Stimulated activated CD4-positive, alpha-beta T cell treated with anti-CD3 and anti-CD28 coated beads, Interleukin-12 subunit alpha, Interleukin-12 subunit beta, amount 100 ng/mL, for 48 hours (primary cell): ENCODE measurements around the gene SLC38A3.

Experiments used
- DNase-seq, 3 donors: peaks; one replicate each; pipeline ENCODE4 v3.0.0-alpha.2; 2020; ENCODE audit warnings: low read depth in 2 of 3, low spot score in 1 of 3

Gene SLC38A3

GRCh38 chr3:50204804-50205412, at the start of gene SLC38A3:
Gene SLC38A3, plus strand, starts transcription at chr3:50205271. Its CDS starts 8,929 bp downstream, at chr3:50214200.
- DNase-seq = no peak

GRCh38 chr3:50155491-50155878, 49.6 kb upstream of the SLC38A3 start:
- DNase-seq = no peak

DNA sequence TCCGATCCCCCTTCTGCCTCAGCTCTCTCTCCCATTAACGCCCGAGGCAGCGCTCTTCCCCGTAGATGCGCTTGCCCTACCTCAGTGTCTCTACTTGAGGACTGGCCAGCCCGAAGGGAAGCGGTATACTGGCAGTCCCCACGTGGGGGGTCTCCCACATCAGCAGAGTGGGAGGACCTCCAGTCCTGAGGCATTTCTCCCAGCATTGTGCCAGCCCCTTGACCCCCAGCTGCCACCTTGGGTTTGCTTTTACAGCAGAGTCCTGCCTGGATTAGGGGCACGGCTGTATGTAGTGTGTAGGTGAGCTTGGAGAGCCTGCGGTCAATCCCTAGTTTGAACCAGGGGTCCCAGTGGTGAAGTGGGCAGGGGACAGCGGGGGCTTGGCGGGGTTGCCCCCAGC, 49.2 kb upstream of the SLC38A3 start:
- DNase-seq = no peak

DNA sequence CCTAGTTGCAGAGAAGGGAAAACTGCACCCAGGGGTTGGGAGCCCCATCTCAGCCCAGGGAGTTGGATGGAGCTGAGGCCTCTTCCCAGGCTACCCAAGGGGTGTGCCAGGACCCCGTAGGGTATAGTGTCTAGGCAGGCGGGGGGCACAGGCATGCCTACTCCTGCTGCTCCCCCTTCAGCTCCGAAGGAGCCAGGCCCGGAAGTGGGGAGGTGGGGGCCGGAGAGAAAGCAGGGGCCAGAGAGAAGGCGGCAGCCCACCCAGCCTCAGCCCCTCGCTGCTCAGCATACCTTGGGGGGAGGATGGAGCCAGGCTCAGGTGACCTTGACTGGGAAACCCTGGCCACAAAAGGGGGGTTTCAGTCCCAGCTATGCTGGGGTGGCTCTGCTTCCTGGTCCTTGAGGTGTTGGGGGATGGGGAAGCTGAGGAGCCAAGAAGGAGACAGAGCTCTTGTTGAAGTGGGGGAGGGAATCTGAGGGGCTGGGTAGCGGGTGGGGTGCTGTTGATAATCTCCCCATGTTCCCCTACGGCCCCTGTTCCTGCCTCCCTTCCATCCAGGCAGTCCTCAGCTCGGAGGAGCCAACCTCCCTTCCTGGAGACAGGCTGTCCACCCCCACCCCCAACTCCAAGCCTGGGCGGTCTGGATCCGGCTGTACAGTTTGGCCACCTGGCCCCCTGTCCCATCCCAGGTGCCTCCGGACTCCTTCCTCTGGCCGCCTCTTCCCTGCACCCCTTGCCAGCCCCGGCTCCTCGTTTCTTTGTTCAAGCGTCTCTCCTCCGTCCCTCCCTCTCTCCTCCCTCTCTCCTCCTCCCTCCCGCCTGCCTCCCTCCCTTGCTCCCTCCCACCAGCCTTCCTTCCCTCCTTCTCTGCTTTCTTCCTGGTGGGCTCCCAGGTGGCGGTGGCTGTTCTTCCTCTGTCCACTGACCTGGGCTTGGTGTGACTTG, 48.2 kb upstream of the SLC38A3 start:
- DNase-seq = no peak

GRCh38 chr3:50157827-50158529, 47.1 kb upstream of the SLC38A3 start:
- DNase-seq = no peak

DNA sequence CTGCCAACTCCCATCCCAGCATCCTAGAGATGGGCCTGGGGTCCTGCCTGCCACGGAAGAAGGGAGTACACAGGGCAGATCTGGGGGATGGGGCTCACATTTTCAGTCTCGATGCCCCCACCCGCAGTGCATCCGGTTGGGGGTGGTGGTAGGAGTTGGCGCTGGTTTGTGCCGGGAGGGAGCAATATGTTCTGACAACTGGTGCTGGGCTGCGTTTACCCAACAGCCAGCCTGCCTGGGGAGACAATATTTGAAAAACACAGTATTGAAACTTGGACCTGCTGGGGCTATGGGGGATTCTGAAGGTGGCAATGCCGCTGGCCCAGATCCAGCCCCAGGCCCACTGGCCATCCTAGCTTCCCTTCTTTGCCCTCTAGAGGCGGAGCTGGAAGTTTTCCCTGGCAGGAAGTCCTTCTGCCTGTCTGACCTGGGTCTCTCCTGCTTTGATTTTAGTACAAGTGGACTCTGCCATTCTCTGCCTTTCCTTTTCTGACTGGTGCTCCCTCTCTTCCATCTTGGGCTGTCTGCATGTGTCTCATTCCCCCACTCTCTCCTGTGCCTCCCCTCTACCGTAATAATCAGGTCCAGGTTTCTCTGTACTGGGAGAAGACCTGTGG, 46.4 kb upstream of the SLC38A3 start:
- DNase-seq = no peak

DNA sequence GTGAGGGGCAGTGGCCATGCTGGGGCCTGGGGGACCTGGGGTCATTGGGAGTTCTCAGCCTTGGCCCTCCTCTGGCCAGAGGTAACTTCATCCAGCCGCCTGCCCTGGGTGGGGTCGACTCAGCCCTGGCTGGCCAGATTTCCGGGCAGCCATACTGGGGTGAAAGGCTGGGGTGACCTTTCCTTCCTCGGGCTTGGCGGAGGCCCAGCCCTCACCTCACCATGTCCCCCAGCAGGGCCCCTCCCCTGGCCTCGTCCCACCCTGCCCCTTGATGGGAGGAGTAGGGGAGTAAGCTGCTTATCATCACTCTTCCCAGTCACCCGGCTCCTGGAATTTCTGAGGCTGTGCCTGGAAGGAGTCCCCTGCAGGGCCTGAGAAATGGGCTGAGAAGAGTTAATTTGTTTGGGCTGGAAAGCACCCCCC, 44.5 kb upstream of the SLC38A3 start:
- no peak for DNase-seq

- DNase-seq = no peak
These were observed 43.8 kb upstream of the SLC38A3 start for GRCh38 chr3:50161320-50161719.

- no peak for DNase-seq
These were observed 42.8 kb upstream of the SLC38A3 start for GRCh38 chr3:50162034-50162883.

- DNase-seq = no peak
These were observed 41.3 kb upstream of the SLC38A3 start for GRCh38 chr3:50163572-50164455.

DNA sequence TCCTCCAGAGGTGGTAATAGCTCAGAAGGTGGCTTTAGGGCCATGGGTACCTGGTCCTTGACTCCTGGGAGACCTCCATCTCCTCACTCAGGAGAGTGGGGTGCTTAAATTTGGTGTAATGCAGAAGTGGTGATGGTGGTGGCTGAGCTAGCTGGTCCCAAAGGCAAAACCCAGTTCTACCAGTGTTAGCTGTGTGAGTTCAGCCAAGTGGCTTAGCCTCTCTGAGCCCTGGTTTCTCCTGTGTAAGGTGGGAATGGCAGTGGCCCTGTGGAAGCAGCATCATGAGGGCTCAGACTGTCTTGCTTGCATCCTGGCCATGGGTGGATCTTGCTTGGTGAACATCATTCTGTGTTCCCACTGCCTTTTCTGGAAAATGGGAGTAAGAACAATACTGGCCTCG, 40.6 kb upstream of the SLC38A3 start:
- no peak for DNase-seq

DNA sequence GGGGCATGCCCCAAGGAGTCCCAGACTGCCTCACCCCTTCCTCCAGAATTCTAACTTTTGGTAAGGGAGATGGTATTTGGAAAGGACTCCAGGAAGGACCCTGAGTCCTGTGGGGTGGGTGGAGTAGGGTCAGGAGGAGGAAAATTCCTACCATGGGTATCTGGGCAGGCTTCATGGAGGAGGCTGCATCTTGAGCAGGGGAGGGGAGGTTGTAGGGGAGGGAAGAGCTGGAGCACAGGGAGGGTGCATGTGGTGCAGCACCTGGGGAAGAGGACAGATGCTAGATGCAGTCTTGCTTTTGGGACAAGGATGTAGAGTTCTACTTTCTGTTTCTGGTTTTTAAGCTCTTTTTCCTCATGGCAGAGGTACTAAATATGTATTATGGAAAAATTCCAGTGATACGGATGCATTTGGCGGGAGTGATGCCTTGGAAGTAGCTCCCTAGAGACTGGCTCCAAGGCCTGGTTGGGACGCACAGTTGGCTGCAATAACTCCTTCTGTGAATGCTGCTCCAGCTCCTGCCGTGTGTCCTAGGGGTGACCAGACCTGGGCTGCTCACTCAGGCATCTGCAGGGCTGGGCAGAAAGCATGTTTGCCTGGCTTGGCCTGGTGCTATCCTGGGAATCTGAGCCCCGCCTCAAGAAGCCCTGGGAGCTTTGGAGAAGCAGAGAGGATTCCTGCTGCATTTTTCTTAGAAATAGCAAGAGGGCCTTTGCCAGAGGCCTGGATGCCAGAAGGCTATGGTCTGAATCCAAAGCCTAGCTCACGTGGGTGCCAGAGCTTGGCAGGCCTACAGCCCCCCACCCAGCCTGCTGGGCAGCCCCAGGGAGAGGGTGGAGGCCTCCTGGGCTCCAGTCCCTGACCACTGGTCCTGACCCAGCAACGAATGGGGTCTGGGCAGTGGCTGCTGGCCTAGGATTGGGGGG, 39.8 kb upstream of the SLC38A3 start:
- no peak for DNase-seq

DNA sequence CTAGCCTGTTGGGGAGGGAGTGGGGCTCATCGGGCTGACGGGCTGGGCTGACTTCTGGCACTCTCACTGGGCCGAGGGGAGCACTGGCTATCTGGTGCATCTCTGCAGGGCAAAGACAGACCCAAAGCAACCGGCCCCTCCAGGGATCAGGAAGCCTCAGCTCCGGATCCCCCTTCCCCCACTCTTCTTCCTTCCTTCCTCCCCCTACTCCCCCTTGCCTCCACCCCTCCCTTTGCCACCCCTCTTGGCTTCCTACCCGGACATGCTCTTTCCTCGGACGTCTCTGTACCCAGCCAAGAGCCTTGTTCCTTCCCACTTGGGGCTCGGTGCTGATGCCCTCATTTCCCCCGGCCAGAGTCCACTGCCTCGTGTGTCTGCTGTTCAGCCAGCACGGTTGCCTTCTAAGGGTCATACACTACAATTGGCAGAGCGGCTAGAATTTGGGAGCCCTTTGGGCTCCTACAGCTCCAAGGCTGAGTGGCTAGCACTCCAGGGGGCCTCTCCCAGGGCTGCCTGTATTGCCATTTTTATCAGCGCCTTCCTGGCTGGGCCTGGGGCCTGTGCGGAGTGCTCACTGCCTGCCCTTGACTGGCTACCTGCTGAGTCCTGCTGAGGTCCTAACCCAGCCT, 39.0 kb upstream of the SLC38A3 start:
- no peak for DNase-seq

- no peak for DNase-seq
These were observed 38.5 kb upstream of the SLC38A3 start for GRCh38 chr3:50166620-50167019.

DNA sequence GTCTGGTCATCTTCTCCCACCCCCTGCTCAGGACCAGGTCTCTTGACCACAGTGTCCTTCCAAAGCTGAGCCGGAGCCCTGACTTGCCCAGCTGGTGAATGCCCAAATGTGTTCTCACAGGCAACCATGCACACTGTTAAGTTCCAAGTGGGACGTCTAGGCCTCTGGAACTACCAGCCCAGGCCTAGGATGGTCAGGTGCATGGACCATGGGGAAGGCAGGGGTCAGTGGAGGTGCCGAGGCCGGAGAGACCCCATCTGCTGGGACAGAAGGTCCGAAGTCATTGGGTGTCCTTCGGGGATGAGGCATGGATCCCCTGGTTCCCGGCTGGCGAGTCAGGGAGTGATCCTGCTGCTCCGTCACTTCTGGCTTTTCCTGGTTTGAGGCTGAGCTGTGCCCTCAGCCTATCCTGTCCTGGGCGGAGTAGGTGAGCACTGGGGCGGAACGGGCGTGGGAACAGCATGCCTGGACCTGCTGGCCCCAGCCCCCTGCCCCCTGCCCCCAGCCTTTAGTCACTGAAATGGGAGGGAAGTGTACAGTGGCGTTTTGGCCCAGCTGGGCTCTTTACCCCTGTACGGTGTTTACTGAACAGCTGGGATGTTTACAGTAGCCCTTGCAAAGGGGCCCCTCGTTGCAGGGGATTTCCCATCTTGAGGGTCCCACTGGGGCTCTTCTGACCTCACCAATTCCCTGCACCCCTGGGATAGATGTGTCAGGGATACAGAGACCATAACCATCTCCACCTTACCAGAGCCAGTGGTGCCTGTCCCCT, 37.8 kb upstream of the SLC38A3 start:
- DNase-seq = no peak

DNA sequence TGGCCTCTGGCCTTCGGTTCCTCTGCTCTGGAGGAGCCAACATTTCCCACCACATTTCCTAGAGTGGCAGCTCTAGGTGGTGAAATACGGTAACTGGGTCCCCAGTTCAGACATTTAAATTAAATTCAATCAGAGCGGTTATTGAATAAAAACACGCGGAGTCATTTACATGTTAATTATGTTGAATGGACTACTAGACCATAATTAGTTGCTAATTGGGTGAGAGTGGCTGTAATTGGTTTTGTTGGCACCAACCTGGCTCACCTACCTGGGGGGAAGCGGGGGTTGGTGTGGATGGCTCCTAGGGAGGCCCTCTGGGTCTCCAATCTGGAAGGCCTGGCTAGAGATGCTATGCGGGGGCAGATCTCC, 37.2 kb upstream of the SLC38A3 start:
- DNase-seq = no peak

DNA sequence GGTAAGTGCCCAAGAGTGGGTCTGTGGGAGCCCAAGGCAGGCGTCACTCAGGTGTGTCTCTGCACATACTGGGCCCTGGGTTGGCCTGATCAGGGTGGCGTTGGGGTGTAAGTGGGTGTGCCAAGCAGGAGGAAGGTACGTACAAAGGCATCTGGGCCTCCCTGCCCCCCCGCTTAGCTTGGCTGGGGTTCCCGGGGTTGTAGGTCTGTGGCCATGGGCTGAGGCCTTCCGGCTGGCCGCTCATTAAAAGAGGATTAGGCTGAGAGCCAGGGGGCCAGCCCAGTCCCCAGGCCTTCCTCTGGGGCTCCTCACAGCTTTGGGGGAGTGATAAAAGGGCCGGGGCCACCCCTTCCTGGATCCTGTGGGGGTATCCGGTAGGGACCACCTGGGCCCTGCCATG, 36.7 kb upstream of the SLC38A3 start:
- no peak for DNase-seq
